SK-N-SH treated with all-trans-retinoic acid at 6 μM for 48 hours (cell line): ENCODE measurements around the gene NCAPG2.

Source experiments
- ARNTL ChIP-seq: fragments of 450-650 bp; formaldehyde crosslinking; IDR thresholded peaks from 2 replicates; pipeline ENCODE4 v1.5.0; 2020; ENCODE audit warnings: low read depth, mild to moderate bottlenecking, moderate library complexity, borderline replicate concordance
- CREB5 ChIP-seq: fragments of 250-450 bp; sonication (Bioruptor Pico); IDR thresholded peaks from 2 replicates; pipeline ENCODE4 v1.5.1; 2020; ENCODE audit warnings: low read depth, mild to moderate bottlenecking, moderate library complexity
- CSDC2 ChIP-seq: fragments of 250-450 bp; sonication (Bioruptor Pico); IDR thresholded peaks from 2 replicates; pipeline ENCODE4 v1.5.0; 2020; ENCODE audit warnings: mild to moderate bottlenecking, moderate library complexity
- GLIS3 ChIP-seq: fragments of 250-450 bp; sonication (Bioruptor Pico); IDR thresholded peaks from 2 replicates; pipeline ENCODE4 v1.5.0; 2020; ENCODE audit warnings: mild to moderate bottlenecking, moderate library complexity
- PATZ1 ChIP-seq: fragments of 250-450 bp; sonication (Bioruptor Pico); IDR thresholded peaks from 2 replicates; pipeline ENCODE4 v1.8.0; 2020; ENCODE audit warnings: mild to moderate bottlenecking, moderate library complexity, borderline replicate concordance
- ZNF565 ChIP-seq: fragments of 450-650 bp; formaldehyde crosslinking; conservative IDR thresholded peaks from 2 replicates; pipeline ENCODE4 v1.5.0; 2020; ENCODE audit warnings: low read depth, mild to moderate bottlenecking, moderate library complexity

- TF ChIP-seq ZNF565, result no peak
- no peak for TF ChIP-seq CSDC2 (CRISPR knock-in tag)
- no peak for TF ChIP-seq GLIS3 (CRISPR knock-in tag)
- no peak for TF ChIP-seq CREB5
- TF ChIP-seq ARNTL (CRISPR knock-in tag), result no peak
- TF ChIP-seq PATZ1 (CRISPR knock-in tag), result no peak
Measured at GRCh38 chr7:158744070-158744469, 39.5 kb upstream of the NCAPG2 start.
